Activated CD4-positive, alpha-beta T cell treated with anti-CD3 and anti-CD28 coated beads, Interleukin-2, amount 50 U/mL, for 1 hour (primary cell): ENCODE data around the gene COL4A2.

Experiments used
- DNase-seq: peaks from one replicate; pipeline ENCODE4 v3.0.0-alpha.2; 2020

The COL4A2 gene

GRCh38 chr13:110341445-110342244, 34.6 kb downstream of the COL4A2 start:
- DNase-seq: no peak

GRCh38 chr13:110342474-110342873, 35.4 kb downstream of the COL4A2 start:
- DNase-seq: no peak

- DNase-seq: no peak
Measured at GRCh38 chr13:110343241-110343865, 36.3 kb downstream of the COL4A2 start.

- no peak for DNase-seq
Measured at GRCh38 chr13:110344320-110344719, 37.2 kb downstream of the COL4A2 start.

GRCh38 chr13:110345266-110345665, 38.2 kb downstream of the COL4A2 start:
- no peak for DNase-seq

- no peak for DNase-seq
Measured at GRCh38 chr13:110345701-110346100, 38.6 kb downstream of the COL4A2 start.

GRCh38 chr13:110346661-110347067, 39.6 kb downstream of the COL4A2 start:
- DNase-seq: no peak

GRCh38 chr13:110347088-110347487, 40.0 kb downstream of the COL4A2 start:
- DNase-seq: no peak

- DNase-seq: no peak
Measured at GRCh38 chr13:110347535-110348308, 40.6 kb downstream of the COL4A2 start.

- no peak for DNase-seq
Measured at GRCh38 chr13:110348309-110349105, 41.4 kb downstream of the COL4A2 start.

GRCh38 chr13:110349239-110349638, 42.2 kb downstream of the COL4A2 start:
- DNase-seq: no peak

- DNase-seq: no peak
Measured at GRCh38 chr13:110350049-110350448, 43.0 kb downstream of the COL4A2 start.

- no peak for DNase-seq
Measured at GRCh38 chr13:110350509-110350908, 43.4 kb downstream of the COL4A2 start.

- no peak for DNase-seq
Measured at GRCh38 chr13:110351636-110352420, 44.7 kb downstream of the COL4A2 start.

GRCh38 chr13:110352735-110353134, 45.7 kb downstream of the COL4A2 start:
- DNase-seq: no peak

GRCh38 chr13:110353339-110353977, 46.4 kb downstream of the COL4A2 start:
- no peak for DNase-seq

GRCh38 chr13:110354123-110354627, 47.1 kb downstream of the COL4A2 start:
- DNase-seq: no peak

GRCh38 chr13:110354715-110355473, 47.8 kb downstream of the COL4A2 start:
- DNase-seq: no peak

- no peak for DNase-seq
Measured at GRCh38 chr13:110356362-110356761, 49.3 kb downstream of the COL4A2 start.

GRCh38 chr13:110358381-110358780, 51.3 kb downstream of the COL4A2 start:
- no peak for DNase-seq
